HG02798 (cell line): ENCODE results near the gene CTIF.

Experiments used
- ATAC-seq: cut with Tn5 transposase; IDR thresholded peaks from one replicate; pipeline ENCODE4 v1.9.1; 2021; ENCODE audit warnings: mild to moderate bottlenecking; ENCODE audit not compliant: unreplicated experiment, poor library complexity

CTIF gene

GRCh38 chr18:48762836-48763718, 224.2 kb downstream of the CTIF start:
- no peak for ATAC-seq

DNA sequence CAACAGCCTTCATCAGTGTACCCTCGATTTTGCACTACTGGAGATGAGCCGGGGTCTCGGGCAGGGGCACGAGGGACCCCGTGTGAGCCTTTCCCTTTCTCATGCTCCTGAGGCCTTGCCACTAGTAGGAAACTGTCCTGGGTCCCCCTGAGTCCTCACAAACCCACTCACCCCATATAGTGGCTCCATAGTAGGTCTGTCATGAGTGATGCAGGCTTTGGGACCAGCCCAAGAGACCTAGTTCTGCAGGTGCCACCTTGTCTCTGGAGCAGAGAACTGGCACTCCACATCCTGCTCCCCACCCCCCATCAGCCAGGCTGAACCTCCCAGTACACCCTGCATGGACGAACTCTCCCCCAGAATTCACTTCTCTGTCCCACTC, 224.9 kb downstream of the CTIF start:
- no peak for ATAC-seq

DNA sequence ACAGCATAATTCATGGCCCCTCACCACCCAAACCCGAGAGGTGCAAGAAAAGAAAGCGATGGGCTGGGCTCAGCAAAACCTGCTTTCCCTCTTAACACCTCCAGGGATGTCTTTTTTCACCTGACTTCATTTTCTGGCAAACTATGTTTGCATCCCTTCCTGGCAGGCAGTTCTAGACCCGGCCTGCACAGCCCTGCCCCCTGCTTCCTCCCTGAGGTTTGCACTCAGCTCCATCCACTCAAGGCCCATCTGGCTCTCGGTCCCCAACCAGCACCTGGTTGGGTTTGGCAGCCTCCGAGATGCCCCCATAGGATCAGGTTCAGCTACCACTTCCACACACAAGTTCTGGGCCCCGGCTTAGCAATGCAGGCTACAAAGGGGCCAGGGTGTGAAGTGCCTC, 226.2 kb downstream of the CTIF start:
- no peak for ATAC-seq

DNA sequence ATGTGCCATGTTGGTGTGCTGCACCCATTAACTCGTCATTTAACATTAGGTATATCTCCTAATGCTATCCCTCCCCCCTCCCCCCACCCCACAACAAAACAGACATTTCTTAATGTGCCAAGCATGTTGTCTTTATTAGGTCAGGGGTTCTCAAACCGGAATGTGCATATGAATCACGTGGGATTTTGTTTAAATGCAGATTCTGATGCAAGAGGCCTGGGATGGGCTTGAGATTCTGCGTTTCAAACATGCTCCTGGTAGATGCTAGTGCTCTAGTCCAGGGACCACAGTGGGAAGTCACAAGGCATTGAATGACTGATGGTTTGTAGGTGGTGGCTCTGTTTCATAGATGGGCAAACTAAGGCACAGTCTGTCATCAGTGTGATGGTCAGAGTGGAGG, 227.2 kb downstream of the CTIF start:
- ATAC-seq: no peak

DNA sequence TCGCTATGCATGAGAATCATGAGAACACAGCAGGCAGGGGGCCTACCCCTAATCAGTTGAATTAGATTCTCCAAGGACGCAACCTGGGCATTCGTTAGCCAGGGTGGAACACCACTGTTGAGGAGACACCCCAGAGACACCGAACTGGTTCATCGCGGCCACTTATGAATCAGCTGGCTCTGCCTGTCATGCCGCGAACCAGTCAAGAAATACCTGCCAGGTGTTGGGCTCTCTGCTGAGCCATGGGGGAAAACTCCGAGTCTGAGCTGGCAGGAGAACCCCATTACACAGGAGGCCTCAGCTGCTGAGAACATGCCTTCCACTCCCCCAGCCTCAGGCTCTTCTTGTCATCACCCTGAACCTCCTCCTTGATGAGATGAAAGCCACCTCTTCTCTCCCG, 227.7 kb downstream of the CTIF start:
- no peak for ATAC-seq

DNA sequence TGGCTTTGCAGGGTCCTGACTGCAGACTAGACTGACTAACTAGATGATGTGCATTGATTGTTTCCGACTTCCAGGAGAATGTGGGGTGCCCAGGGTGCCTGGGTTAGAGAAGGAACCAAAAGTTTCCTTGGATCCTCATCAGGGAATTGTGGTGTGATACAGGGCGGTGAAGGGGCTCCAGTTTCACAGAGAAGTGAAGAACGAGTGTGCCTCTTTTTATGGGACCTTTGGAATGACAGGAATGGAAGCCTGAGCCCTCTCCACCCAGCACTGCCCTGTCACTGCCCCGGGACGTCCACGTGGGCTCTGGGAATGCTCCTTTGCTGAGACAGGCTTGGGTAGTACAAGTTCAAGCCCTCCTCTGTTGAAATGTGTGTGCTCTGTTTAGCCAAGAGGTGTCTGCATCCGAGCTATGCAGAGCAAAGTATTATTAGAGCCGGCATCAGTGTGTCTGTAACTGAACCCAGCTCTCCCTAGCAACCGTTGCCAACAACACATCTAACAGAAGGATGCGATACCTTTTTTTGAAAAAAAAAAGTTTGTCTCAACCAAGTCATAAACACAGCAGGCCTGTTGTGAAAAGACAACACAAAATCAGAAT, 228.4 kb downstream of the CTIF start:
- ATAC-seq: no peak

DNA sequence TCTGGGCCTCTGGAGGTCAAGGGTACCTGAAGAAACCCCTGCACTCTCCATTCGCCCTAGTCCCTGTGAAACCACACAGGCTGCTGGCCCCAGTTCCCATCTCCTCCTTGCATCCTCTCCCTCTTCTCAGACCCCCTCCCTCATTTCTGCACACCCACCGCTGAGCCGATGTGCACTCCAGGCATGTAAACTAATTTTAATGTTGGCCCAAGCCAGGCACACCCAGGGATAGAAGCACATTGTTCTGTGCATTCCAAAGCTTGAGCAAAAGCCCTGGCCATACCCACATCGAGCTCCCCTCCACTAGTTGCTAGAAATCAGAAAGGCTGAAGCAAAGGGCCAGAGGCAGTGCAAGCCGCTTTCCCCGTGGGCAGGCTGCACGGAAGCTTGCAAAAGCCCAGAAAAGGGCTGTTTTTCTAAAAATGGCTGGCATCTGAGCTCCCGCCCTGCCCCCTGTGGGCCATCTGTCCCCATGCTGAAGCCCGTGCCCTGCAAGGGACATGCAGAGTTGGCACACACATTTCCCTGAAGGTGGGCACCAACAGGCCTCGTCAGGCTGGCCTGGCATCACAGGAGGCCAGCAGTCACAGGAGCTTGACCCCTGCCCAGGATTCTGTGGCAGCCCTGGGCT, 230.3 kb downstream of the CTIF start:
- no peak for ATAC-seq

DNA sequence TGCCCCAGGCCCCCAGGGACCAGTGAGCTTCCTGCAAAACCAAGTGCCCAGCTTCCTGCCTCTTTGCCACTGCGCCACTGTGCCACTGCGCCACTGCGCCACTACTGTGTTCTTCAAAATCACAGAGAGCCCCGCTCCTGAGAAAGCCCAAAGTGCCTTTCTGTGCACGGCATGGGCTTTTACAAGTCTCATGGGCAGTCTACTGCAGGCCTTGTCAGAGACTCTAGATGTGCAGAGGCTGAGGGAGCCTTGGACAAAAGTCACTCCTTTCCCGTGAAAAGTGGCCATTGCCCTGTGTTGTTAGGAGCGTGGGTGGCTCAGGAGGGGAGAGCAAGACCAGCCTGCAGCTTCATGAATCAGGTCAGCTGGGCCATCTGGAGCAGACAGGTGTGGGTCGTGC, 231.4 kb downstream of the CTIF start:
- no peak for ATAC-seq

DNA sequence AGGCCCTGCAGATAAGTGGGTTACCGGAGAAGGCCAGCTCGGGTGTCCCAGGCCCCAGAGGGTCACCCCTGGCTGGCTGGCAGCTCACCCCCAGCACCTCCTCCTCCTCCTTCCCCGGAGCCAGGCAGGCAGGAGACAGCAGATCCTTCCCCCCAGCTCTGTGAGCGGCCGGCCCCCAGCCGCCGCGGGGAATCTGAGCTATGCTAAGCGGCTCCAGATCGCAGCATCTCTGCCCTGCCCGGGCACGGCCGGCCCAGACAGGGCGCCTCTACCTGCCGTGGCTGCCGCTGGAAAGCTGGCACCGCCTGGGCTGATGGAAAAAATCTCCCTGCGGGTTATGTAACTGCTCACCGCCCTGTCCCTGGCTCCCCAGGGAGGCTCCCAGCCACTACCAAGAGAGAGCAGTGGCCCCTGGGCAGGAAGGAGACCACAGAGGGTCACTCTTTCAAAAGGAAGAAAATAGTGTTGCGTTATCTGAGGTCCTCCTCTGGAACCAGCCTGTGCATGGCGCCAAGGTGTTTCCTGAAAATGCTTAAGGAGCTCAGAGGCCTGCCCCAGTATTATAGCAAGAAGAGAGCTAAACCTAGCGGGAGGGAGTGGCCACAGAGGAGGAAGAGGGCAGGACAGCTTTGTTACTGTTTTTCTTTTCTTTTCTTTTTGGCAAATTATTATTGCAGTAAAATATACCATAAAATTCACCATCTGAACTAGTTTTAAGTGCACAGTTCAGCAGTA, 233.0 kb downstream of the CTIF start:
- ATAC-seq: no peak

DNA sequence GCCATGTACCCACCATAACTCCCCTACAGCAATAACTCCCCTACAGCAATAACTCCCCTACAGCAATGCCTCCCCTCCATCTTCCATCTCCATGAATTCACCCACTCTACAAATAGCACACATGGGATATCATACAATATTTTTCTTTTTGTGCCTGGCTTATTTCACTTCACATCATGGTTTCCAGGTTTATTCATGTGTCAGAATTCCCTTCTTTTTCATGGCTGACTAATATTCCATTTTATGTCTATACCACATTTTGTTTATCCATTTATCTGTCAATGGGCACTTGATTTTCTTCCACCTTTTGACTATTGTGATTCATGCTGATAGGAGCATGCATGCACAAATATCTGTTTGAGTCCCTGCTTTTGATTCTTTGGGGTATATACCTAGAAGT, 233.6 kb downstream of the CTIF start:
- no peak for ATAC-seq

- no peak for ATAC-seq
Measured at GRCh38 chr18:48773821-48774220, 235.0 kb downstream of the CTIF start.

DNA sequence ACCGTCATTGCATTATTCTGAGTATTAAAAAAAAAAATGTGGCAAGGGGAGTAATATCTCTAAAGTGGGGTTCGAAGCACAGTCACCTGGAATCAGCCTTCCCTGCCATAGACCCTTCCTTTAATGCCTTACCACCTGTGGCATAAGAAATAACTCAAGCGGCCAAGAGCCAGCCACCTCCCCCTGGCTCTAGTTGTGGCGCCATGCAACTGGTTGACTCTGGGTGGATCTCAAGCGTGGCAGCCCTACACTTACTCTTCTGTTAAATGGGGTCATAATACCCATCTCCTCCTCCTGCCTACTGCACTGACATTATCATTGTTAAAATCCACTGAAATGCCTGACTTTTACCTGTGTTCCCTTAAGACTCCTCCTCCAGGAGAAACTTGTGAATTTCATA, 236.1 kb downstream of the CTIF start:
- ATAC-seq: no peak

DNA sequence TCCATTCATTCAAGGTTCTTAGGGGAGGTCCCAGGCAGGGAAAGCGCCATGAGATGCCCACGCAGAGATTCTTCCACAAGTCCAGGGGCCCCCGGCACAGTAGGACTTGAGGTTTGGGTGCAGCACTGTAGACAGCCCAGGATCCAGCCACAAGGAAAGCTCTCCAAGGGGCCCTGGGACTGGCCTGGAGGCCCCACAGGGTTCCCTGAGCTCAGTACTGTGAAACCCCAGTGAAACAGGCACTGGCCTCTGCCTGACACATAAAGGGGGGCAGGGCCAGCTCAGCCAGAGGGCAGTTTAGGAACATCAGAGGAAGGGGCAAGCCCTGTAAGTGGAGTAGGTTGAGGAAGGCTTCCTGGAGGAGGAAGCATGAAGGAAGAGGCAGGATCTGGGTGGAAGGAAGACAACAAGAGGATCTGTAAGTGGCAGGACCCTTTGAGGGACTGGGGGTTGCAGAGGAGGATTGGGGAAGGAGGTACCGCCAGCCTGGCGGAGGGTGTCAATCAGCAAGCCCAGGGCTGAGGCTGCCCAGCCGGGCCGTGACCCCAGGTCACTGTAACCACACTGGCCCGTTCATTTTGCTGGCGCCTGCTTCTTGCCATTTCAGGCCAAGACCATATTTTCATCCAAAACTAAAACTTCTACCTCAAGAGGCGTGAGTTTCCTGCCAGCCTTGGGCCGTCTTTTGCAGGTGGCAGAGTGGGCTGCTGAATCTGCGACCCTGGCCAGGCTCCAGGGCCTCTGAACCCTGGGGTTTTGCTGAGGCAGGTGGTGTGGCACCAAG, 236.7 kb downstream of the CTIF start:
- no peak for ATAC-seq

DNA sequence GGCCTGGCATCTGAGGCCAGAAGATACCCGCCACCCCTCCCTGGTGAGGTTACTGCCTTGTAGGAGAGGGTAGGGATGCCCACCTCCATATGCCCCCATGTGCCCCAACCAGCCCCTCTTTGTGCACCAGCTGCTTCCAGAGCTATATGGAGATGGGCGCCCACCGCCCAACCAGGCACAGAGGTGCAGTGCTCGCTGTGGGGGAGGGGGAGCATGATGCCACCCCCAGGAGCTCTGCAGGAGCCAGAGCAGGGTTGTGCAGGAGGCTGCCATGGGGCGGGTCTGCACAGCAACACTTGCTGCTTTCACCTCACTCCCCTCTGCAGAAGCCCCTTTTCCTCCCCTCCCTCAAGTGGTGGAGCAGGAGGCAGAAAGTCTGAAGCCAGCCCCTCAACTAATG, 237.3 kb downstream of the CTIF start:
- no peak for ATAC-seq

DNA sequence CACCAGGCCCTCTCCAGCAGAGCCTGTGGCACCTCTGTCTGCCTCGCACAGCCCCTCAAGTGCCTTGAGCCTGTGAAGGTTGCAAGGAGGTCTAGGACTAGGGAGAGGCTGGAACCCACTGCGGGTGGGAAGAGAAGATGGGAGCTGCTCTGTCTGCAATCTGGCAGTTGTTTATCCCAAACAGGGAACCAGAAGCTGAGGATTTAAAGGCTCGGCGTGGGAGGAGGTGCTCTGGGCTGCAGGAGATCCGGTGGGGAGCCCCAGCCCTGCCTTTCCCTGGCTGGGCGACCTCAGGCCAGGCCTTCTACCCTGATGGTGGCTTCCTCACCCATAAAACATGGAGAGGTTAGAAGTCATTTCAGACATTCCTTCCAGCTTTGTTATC, 237.8 kb downstream of the CTIF start:
- no peak for ATAC-seq

- ATAC-seq: peak; percentile 65
Measured at GRCh38 chr18:48777026-48777743, 238.4 kb downstream of the CTIF start.

DNA sequence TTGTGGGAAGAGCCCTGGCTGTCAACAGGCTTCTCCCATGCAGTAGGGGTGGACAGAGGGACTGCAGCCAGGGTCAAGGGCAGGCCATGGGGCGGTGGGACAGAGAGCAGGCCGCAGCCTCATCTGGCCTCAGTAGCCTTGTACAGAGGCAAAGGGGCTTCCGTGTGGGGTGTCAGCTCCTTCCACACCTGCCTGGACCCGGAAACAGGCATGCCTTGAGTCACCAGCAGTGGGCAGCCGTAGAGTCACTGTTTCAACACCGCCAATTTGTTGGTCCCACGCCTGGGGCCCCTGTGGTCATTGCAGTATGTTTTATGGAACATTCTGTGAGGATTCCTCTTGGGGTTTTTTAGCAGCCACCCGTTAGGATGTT, 238.9 kb downstream of the CTIF start:
- no peak for ATAC-seq

- ATAC-seq: peak; percentile 38
Measured at GRCh38 chr18:48778344-48779011, 239.6 kb downstream of the CTIF start.

DNA sequence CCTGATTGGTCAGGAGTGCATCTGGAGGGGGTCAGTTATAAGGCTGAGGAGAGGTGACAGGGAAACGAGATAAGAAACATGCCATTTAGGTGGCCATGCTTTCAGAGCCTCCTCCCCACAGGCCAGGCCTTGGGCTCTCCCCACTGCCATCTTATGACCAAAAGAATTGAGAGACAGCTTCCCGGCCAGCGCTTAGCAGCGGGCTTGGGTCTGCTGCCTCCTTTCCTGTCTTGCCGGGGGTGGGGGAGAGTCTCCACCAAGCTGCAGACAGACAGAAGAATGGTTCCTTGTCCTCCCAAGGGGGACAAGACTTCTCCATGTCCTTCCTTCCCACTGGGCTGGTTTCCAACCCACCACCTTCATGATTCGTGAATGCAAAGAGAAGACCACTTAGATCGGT, 240.6 kb downstream of the CTIF start:
- no peak for ATAC-seq
